ENCODE results near the gene NRXN3.

- no peak for TF ChIP-seq CTCF (optimal IDR thresholded peaks at IDR 0.05 in 1 of 3, IDR thresholded peaks at IDR 0.05 in 1 of 3, conservative IDR thresholded peaks at IDR 0.05 in 1 of 3; ENCODE audit: extremely low read depth in 1 of 3, insufficient read depth in 2 of 3, low read length in 3 of 3)
- TF ChIP-seq EZH2 (IDR thresholded peaks at IDR 0.05; ENCODE audit: low read length) = no peak
These were observed 1332.1 kb downstream of the NRXN3 start for GRCh38 chr14:79502136-79502750.
